Measurements from ENCODE around the gene DAPK1. TPM values are rescaled to one million over a fixed set of nuclear protein-coding genes. Genes with fewer than 3 reads are reported as not detected.

DAPK1 gene
- total RNA-seq, 1 experiment from 2014 or later, result not detected

GRCh38 chr9:87664153-87665060 is 166.7 kb downstream of the DAPK1 start:
- DNase-seq, result no peak
- Histone ChIP-seq H3K9ac (ENCODE audit: low read length) (no peak overlapping the region), H3K27me3 (ENCODE audit: low read length) (no peaks in the 10 kb centered on the region), H3K36me3 (ENCODE audit: insufficient read depth, low read length) (no peaks in the 10 kb centered on the region), H3K27ac (ENCODE audit: low read length) (no peak overlapping the region), H3K9me3 (ENCODE audit: low read length) (peaks cover 9% of the 10 kb centered on the region), H3K4me1 (ENCODE audit: low read length) (no peaks in the 10 kb centered on the region), H4K20me1 (ENCODE audit: insufficient read depth, low read depth, low read length) (no peaks in the 10 kb centered on the region), H3K79me2 (ENCODE audit: low read length) (no peaks in the 10 kb centered on the region), H3K4me3 (ENCODE audit: low read length) (no peak overlapping the region), H3K4me2 (ENCODE audit: low read depth, low read length, poor library complexity, severe bottlenecking) (no peak overlapping the region), H2AFZ (ENCODE audit: low read length) (no peak overlapping the region), H3K9me2 (replicated peaks; ENCODE audit: insufficient read depth, low read length) (no peaks in the 10 kb centered on the region)

DNA sequence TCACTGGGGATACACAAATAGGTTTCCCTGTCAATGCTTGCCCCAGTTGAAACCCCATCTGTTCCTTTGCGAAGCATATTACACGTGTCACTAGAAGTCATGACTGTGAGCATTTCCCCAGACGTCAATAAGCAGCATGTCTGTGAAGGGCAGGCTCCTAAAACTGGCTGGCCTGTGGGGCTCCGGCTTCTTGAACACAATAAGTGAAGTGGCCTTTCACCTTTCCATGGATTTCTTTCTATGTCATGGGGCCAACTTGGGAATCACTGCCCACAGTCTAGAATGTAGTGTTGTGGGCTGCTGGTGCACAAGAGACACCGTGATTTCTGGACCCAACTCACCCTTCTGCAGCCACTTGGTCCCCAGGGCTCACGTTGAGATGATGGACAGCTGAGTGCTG is 167.8 kb downstream of the DAPK1 start:
- Histone ChIP-seq H3K9me2 (replicated peaks; ENCODE audit: insufficient read depth, low read length) (no peaks in the 10 kb centered on the region), H3K27me3 (ENCODE audit: low read length) (no peaks in the 10 kb centered on the region), H3K9me3 (ENCODE audit: low read length) (peaks cover 9% of the 10 kb centered on the region), H4K20me1 (ENCODE audit: insufficient read depth, low read depth, low read length) (no peaks in the 10 kb centered on the region), H3K4me3 (ENCODE audit: low read length) (no peak overlapping the region), H3K4me2 (ENCODE audit: low read depth, low read length, poor library complexity, severe bottlenecking) (no peak overlapping the region), H3K27ac (ENCODE audit: low read length) (no peak overlapping the region), H3K36me3 (ENCODE audit: insufficient read depth, low read length) (no peaks in the 10 kb centered on the region), H3K4me1 (ENCODE audit: low read length) (no peaks in the 10 kb centered on the region), H2AFZ (ENCODE audit: low read length) (no peak overlapping the region), H3K79me2 (ENCODE audit: low read length) (no peaks in the 10 kb centered on the region), H3K9ac (ENCODE audit: low read length) (no peak overlapping the region)
- DNase-seq, result no peak

GRCh38 chr9:87667164-87667738 is 169.6 kb downstream of the DAPK1 start:
- H3K27me3 ChIP-seq (ENCODE audit: low read length), result no peaks in the 10 kb centered on the region
- no peaks in the 10 kb centered on the region for H3K36me3 ChIP-seq (ENCODE audit: insufficient read depth, low read length)
- peak; percentile 69 for DNase-seq
- no peak overlapping the region for H3K4me2 ChIP-seq (ENCODE audit: low read depth, low read length, poor library complexity, severe bottlenecking)
- no peaks in the 10 kb centered on the region for H3K9me2 ChIP-seq (replicated peaks; ENCODE audit: insufficient read depth, low read length)
- H3K4me1 ChIP-seq (ENCODE audit: low read length), result no peaks in the 10 kb centered on the region
- no peak overlapping the region for H2AFZ ChIP-seq (ENCODE audit: low read length)
- no peaks in the 10 kb centered on the region for H3K79me2 ChIP-seq (ENCODE audit: low read length)
- H3K9ac ChIP-seq (ENCODE audit: low read length), result no peak overlapping the region
- H3K27ac ChIP-seq (ENCODE audit: low read length), result no peak overlapping the region
- no peaks in the 10 kb centered on the region for H4K20me1 ChIP-seq (ENCODE audit: insufficient read depth, low read depth, low read length)
- no peak overlapping the region for H3K4me3 ChIP-seq (ENCODE audit: low read length)
- peaks cover 9% of the 10 kb centered on the region for H3K9me3 ChIP-seq (ENCODE audit: low read length)

DNA sequence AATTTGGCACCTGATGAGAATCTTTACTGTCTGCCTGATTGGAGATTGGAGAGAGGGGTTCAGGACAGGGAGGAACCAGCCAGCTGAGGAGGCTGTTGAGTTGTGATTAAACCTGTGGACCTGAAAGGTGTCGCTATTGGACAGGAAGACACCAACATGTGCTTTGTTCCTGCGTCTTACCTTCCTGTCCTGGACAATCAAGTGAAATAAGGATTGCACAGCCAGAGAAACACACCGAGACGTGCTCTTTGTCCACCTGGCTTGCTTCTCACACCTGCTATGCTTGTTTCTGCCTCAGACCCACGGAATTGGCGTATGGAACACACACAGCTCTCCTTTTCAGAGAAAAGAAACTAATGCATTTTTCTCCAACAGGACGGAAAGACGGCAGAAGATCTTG is 170.6 kb downstream of the DAPK1 start:
- Histone ChIP-seq H3K36me3 (ENCODE audit: insufficient read depth, low read length) (no peaks in the 10 kb centered on the region), H3K79me2 (ENCODE audit: low read length) (no peaks in the 10 kb centered on the region), H3K4me1 (ENCODE audit: low read length) (no peaks in the 10 kb centered on the region), H3K9me2 (replicated peaks; ENCODE audit: insufficient read depth, low read length) (no peaks in the 10 kb centered on the region), H3K9ac (ENCODE audit: low read length) (no peak overlapping the region), H3K27me3 (ENCODE audit: low read length) (no peaks in the 10 kb centered on the region), H3K4me2 (ENCODE audit: low read depth, low read length, poor library complexity, severe bottlenecking) (no peak overlapping the region), H2AFZ (ENCODE audit: low read length) (no peak overlapping the region), H3K9me3 (ENCODE audit: low read length) (peaks cover 9% of the 10 kb centered on the region), H3K27ac (ENCODE audit: low read length) (no peak overlapping the region), H3K4me3 (ENCODE audit: low read length) (no peak overlapping the region), H4K20me1 (ENCODE audit: insufficient read depth, low read depth, low read length) (no peaks in the 10 kb centered on the region)
- DNase-seq, result no peak

DNA sequence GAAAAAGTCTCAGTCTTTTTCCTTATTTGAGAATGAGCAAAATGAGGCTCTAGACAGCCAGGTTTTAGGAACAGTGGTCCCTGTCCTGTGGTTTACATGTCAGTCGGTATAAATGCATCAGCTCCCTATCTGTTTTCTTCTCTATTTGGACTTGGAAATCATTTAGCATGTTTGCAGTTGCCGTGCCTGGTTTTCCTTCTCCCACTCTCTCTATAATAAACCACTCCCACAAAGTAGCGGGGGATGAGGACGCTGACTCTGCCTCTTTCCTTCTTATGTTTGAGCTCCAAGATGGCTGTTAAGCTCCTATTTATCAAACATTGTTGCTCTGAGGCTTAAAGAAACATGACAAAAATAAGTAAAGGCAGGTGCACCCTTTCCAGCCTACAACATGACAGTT is 171.1 kb downstream of the DAPK1 start:
- Histone ChIP-seq H3K4me2 (ENCODE audit: low read depth, low read length, poor library complexity, severe bottlenecking) (no peak overlapping the region), H3K9me2 (replicated peaks; ENCODE audit: insufficient read depth, low read length) (no peaks in the 10 kb centered on the region), H2AFZ (ENCODE audit: low read length) (no peak overlapping the region), H3K9me3 (ENCODE audit: low read length) (peaks cover 9% of the 10 kb centered on the region), H3K36me3 (ENCODE audit: insufficient read depth, low read length) (no peaks in the 10 kb centered on the region), H3K27ac (ENCODE audit: low read length) (no peak overlapping the region), H3K4me1 (ENCODE audit: low read length) (no peaks in the 10 kb centered on the region), H3K4me3 (ENCODE audit: low read length) (no peak overlapping the region), H3K9ac (ENCODE audit: low read length) (no peak overlapping the region), H3K27me3 (ENCODE audit: low read length) (no peaks in the 10 kb centered on the region), H3K79me2 (ENCODE audit: low read length) (no peaks in the 10 kb centered on the region), H4K20me1 (ENCODE audit: insufficient read depth, low read depth, low read length) (no peaks in the 10 kb centered on the region)
- no peak for DNase-seq

GRCh38 chr9:87670572-87671264 is 173.1 kb downstream of the DAPK1 start:
- H3K9me3 ChIP-seq (ENCODE audit: low read length), result peaks cover 9% of the 10 kb centered on the region
- no peak for DNase-seq

GRCh38 chr9:87671478-87671877 is 173.8 kb downstream of the DAPK1 start:
- DNase-seq, result no peak
- no peak overlapping the region for H3K4me2 ChIP-seq (ENCODE audit: low read depth, low read length, poor library complexity, severe bottlenecking)
- no peak overlapping the region for H3K9ac ChIP-seq (ENCODE audit: low read length)
- H3K9me2 ChIP-seq (replicated peaks; ENCODE audit: insufficient read depth, low read length), result no peaks in the 10 kb centered on the region
- no peak overlapping the region for H3K4me3 ChIP-seq (ENCODE audit: low read length)
- H3K79me2 ChIP-seq (ENCODE audit: low read length), result no peaks in the 10 kb centered on the region
- H4K20me1 ChIP-seq (ENCODE audit: insufficient read depth, low read depth, low read length), result no peaks in the 10 kb centered on the region
- H3K36me3 ChIP-seq (ENCODE audit: insufficient read depth, low read length), result no peaks in the 10 kb centered on the region
- no peaks in the 10 kb centered on the region for H3K4me1 ChIP-seq (ENCODE audit: low read length)
- H3K27me3 ChIP-seq (ENCODE audit: low read length), result no peaks in the 10 kb centered on the region
- H3K9me3 ChIP-seq (ENCODE audit: low read length), result peaks cover 6% of the 10 kb centered on the region
- H3K27ac ChIP-seq (ENCODE audit: low read length), result no peak overlapping the region
- H2AFZ ChIP-seq (ENCODE audit: low read length), result no peak overlapping the region

More at GRCh38 chr9:87670572-87671264, 173.1 kb downstream of the DAPK1 start:
- H3K4me3 ChIP-seq (ENCODE audit: low read length), result no peak overlapping the region
- no peaks in the 10 kb centered on the region for H3K36me3 ChIP-seq (ENCODE audit: insufficient read depth, low read length)
- no peaks in the 10 kb centered on the region for H3K4me1 ChIP-seq (ENCODE audit: low read length)
- H4K20me1 ChIP-seq (ENCODE audit: insufficient read depth, low read depth, low read length), result no peaks in the 10 kb centered on the region
- H3K27ac ChIP-seq (ENCODE audit: low read length), result no peak overlapping the region
- H3K9ac ChIP-seq (ENCODE audit: low read length), result no peak overlapping the region
- H3K79me2 ChIP-seq (ENCODE audit: low read length), result no peaks in the 10 kb centered on the region
- no peak overlapping the region for H2AFZ ChIP-seq (ENCODE audit: low read length)
- no peaks in the 10 kb centered on the region for H3K27me3 ChIP-seq (ENCODE audit: low read length)
- H3K9me2 ChIP-seq (replicated peaks; ENCODE audit: insufficient read depth, low read length), result no peaks in the 10 kb centered on the region
- no peak overlapping the region for H3K4me2 ChIP-seq (ENCODE audit: low read depth, low read length, poor library complexity, severe bottlenecking)

DNA sequence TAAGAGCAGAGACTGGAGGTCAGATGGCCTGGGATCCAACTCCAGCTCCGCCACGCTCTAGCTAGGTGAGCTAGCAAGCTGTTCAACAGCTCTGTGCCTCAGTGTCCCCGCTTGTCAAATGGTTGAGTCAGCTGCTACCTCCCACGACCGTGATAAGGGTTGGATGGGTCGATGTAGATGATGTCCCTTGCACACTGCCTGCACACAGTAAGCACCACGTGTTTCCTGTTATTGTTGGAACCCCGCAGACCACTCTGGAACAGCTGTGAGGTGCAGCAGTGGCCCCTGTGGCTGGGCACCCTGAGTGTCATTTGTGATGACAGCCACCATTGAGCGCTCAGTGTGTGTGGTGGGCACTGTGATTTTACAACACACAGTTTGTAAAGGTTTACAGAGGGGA is 174.3 kb downstream of the DAPK1 start:
- no peak overlapping the region for H3K9ac ChIP-seq (ENCODE audit: low read length)
- H3K27me3 ChIP-seq (ENCODE audit: low read length), result no peaks in the 10 kb centered on the region
- no peaks in the 10 kb centered on the region for H3K79me2 ChIP-seq (ENCODE audit: low read length)
- no peak overlapping the region for H3K27ac ChIP-seq (ENCODE audit: low read length)
- no peak overlapping the region for H2AFZ ChIP-seq (ENCODE audit: low read length)
- H3K36me3 ChIP-seq (ENCODE audit: insufficient read depth, low read length), result no peaks in the 10 kb centered on the region
- peaks cover 5% of the 10 kb centered on the region for H3K9me3 ChIP-seq (ENCODE audit: low read length)
- no peaks in the 10 kb centered on the region for H3K4me1 ChIP-seq (ENCODE audit: low read length)
- no peak overlapping the region for H3K4me3 ChIP-seq (ENCODE audit: low read length)
- DNase-seq, result no peak
- H3K9me2 ChIP-seq (replicated peaks; ENCODE audit: insufficient read depth, low read length), result no peaks in the 10 kb centered on the region
- no peaks in the 10 kb centered on the region for H4K20me1 ChIP-seq (ENCODE audit: insufficient read depth, low read depth, low read length)
- H3K4me2 ChIP-seq (ENCODE audit: low read depth, low read length, poor library complexity, severe bottlenecking), result no peak overlapping the region

Measured in Karpas-422 (cell line).